BE2C (cell line): ENCODE data around the gene CGN.

Experiments
- DNase-seq: peaks from one replicate; pipeline ENCODE4 v3.0.0-alpha.2; 2020
- H3K27me3 ChIP-seq: fragments of 250-450 bp; sonication (Bioruptor Pico); 2 replicates; pipeline ENCODE4 v1.5.1; 2020; ENCODE audit warnings: mild to moderate bottlenecking
- H3K36me3 ChIP-seq: fragments of 250-450 bp; sonication (Bioruptor Pico); 2 replicates; pipeline ENCODE4 v1.5.1; 2020; ENCODE audit warnings: mild to moderate bottlenecking
- H3K4me1 ChIP-seq: fragments of 250-450 bp; sonication (Bioruptor Pico); 2 replicates; pipeline ENCODE4 v1.5.1; 2020
- H3K4me3 ChIP-seq: 2 replicates; pipeline ENCODE4 v1.5.1; 2011; ENCODE audit warnings: low read depth, low read length
- H3K9me3 ChIP-seq: fragments of 250-450 bp; sonication (Bioruptor Pico); 2 replicates; pipeline ENCODE4 v1.5.1; 2020
- CTCF ChIP-seq: IDR thresholded peaks from 2 replicates; pipeline ENCODE4 v1.5.1; 2012; ENCODE audit warnings: mild to moderate bottlenecking, low read depth, low read length

The CGN gene

GRCh38 chr1:151556052-151556451 lies 44.9 kb downstream of the CGN start:
- Histone ChIP-seq H3K9me3 (peaks cover 3% of the 10 kb centered on the region; the same call in 1 of the 2 replicates), H3K4me1 (no peaks in the 10 kb centered on the region), H3K27me3 (no peaks in the 10 kb centered on the region), H3K36me3 (no peaks in the 10 kb centered on the region), H3K4me3 (no peak overlapping the region)
- DNase-seq = no peak
- TF ChIP-seq CTCF = no peak

- no peak overlapping the region for H3K4me3 ChIP-seq
Observed at GRCh38 chr1:151562661-151563060, 51.5 kb downstream of the CGN start.

GRCh38 chr1:151563376-151563775 lies 52.2 kb downstream of the CGN start:
- no peak for TF ChIP-seq CTCF
- Histone ChIP-seq H3K27me3 (no peaks in the 10 kb centered on the region), H3K9me3 (no peaks in the 10 kb centered on the region), H3K36me3 (no peaks in the 10 kb centered on the region), H3K4me1 (peaks cover 17% of the 10 kb centered on the region), H3K4me3 (no peak overlapping the region)
- no peak for DNase-seq

More at GRCh38 chr1:151562661-151563060, 51.5 kb downstream of the CGN start:
- H3K36me3 ChIP-seq = no peaks in the 10 kb centered on the region
- H3K27me3 ChIP-seq = no peaks in the 10 kb centered on the region
- no peak for TF ChIP-seq CTCF
- H3K4me1 ChIP-seq = peaks cover 17% of the 10 kb centered on the region
- DNase-seq = peak; percentile 51
- H3K9me3 ChIP-seq = no peaks in the 10 kb centered on the region

GRCh38 chr1:151565502-151566189 lies 54.5 kb downstream of the CGN start:
- TF ChIP-seq CTCF = no peak
- no peaks in the 10 kb centered on the region for H3K36me3 ChIP-seq

GRCh38 chr1:151568626-151569088 lies 57.5 kb downstream of the CGN start:
- no peaks in the 10 kb centered on the region for H3K36me3 ChIP-seq
- H3K9me3 ChIP-seq = no peaks in the 10 kb centered on the region
- no peak for DNase-seq
- no peak for TF ChIP-seq CTCF
- H3K4me3 ChIP-seq = no peak overlapping the region
- 0 out of 2 replicates have a peak, but pooled peaks cover 3% of the 10 kb centered on the region for H3K4me1 ChIP-seq
- H3K27me3 ChIP-seq = no peaks in the 10 kb centered on the region

More at GRCh38 chr1:151565502-151566189, 54.5 kb downstream of the CGN start:
- peaks cover 17% of the 10 kb centered on the region for H3K4me1 ChIP-seq
- H3K4me3 ChIP-seq = no peak overlapping the region
- no peak for DNase-seq
- H3K9me3 ChIP-seq = no peaks in the 10 kb centered on the region
- no peaks in the 10 kb centered on the region for H3K27me3 ChIP-seq

GRCh38 chr1:151570819-151571218 lies 59.6 kb downstream of the CGN start:
- Histone ChIP-seq H3K4me3 (no peak overlapping the region), H3K27me3 (no peaks in the 10 kb centered on the region), H3K4me1 (no peaks in the 10 kb centered on the region), H3K9me3 (no peaks in the 10 kb centered on the region), H3K36me3 (peaks cover 2% of the 10 kb centered on the region; the same call in 1 of the 2 replicates)
- DNase-seq = no peak
- no peak for TF ChIP-seq CTCF
